K562 (cell line): ENCODE results near the gene RHBDF2. TPM values are rescaled to one million over a fixed set of nuclear protein-coding genes. Genes with fewer than 3 reads are reported as not detected.
A peak's percentile ranks its signal among the peaks of the same experiment; 100 is the strongest.

Source experiments
- ETS1 ChIP-seq: conservative IDR thresholded peaks from 2 replicates; pipeline ENCODE4 v1.6.1; 2011; ENCODE audit warnings: low read depth, mild to moderate bottlenecking, low read length; ENCODE audit not compliant: control insufficient read depth
- FOXK1 ChIP-seq: sonication (generic); formaldehyde crosslinking; IDR thresholded peaks from 2 replicates; pipeline ENCODE4 v1.8.0; 2022; ENCODE audit warnings: missing genetic modification reagents, mild to moderate bottlenecking, borderline replicate concordance
- ILK ChIP-seq: fragments of 450-650 bp; IDR thresholded peaks from 2 replicates; pipeline ENCODE4 v1.6.1; 2016; ENCODE audit warnings: missing genetic modification characterization, low read depth, mild to moderate bottlenecking, missing compliant biosample characterization, moderate library complexity, borderline replicate concordance
- MAX ChIP-seq: sonication (generic); formaldehyde crosslinking; IDR thresholded peaks from 2 replicates; pipeline ENCODE4 v1.9.0; 2022; ENCODE audit warnings: mild to moderate bottlenecking, missing genetic modification reagents
- MITF ChIP-seq: IDR thresholded peaks from 2 replicates; pipeline ENCODE4 v1.6.1; 2014; ENCODE audit warnings: antibody characterized with exemption
- MTA2 ChIP-seq: fragments of 450-650 bp; IDR thresholded peaks from 2 replicates; pipeline ENCODE4 v1.6.1; 2016; ENCODE audit warnings: low read depth
- MXD1 ChIP-seq: fragments of 250-450 bp; sonication (Bioruptor Pico); IDR thresholded peaks from 2 replicates; pipeline ENCODE4 v1.8.0; 2021; ENCODE audit warnings: borderline replicate concordance, mild to moderate bottlenecking, moderate library complexity; ENCODE audit not compliant: poor library complexity, severe bottlenecking
- PYGO2 ChIP-seq: fragments of 450-650 bp; IDR thresholded peaks from 2 replicates; pipeline ENCODE4 v1.6.1; 2016; ENCODE audit warnings: mild to moderate bottlenecking, missing genetic modification characterization, moderate library complexity, missing compliant biosample characterization
- USF2 ChIP-seq: sonication (generic); formaldehyde crosslinking; IDR thresholded peaks from 2 replicates; pipeline ENCODE4 v1.5.0; 2020; ENCODE audit warnings: missing genetic modification reagents
- ZNF277 ChIP-seq: fragments of 250-450 bp; sonication (Bioruptor Pico); IDR thresholded peaks from 2 replicates; pipeline ENCODE4 v1.8.0; 2022; ENCODE audit warnings: inconsistent platforms, mild to moderate bottlenecking, moderate library complexity, borderline replicate concordance
- ZNF280B ChIP-seq: fragments of 250-450 bp; sonication (Bioruptor Pico); IDR thresholded peaks from 2 replicates; pipeline ENCODE4 v1.5.1; 2021; ENCODE audit warnings: mild to moderate bottlenecking
- ZNF609 ChIP-seq: sonication (generic); formaldehyde crosslinking; IDR thresholded peaks from 2 replicates; pipeline ENCODE4 v1.8.1; 2023; ENCODE audit warnings: missing genetic modification reagents, mild to moderate bottlenecking, borderline replicate concordance
- polyA plus RNA-seq, 8 experiments: library from polyadenylated mRNA; depleted of rRNA in 4 of 8; stranded (reverse) in 5 of 8; unstranded in 3 of 8; fragments of >200 nt; fragmentation: Nextera tagmentation in 2 of 8; fragmentation: Illumina TruSeq in 1 of 8; extraction: Ambion mirVana in 2 of 8; extraction: Trizol in 1 of 8; gene quantifications; 2 replicates each; pipeline versions ENCODE4 v1.2.1 to v1.2.3, GENCODE V29; 2011 to 2014; ENCODE audit warnings: inconsistent platforms in 1 of 8, missing spikeins in 1 of 8
- total RNA-seq, 7 experiments: library from RNA; depleted of rRNA in 6 of 7; stranded (reverse); fragments of >200 nt in 6 of 7; fragmentation: Illumina TruSeq in 2 of 7; extraction: Trizol in 2 of 7; gene quantifications; 2 replicates each; pipeline versions ENCODE4 v1.2.1 to v1.2.3, GENCODE V29; 2011 to 2021; ENCODE audit warnings: low replicate concordance in 1 of 7

Gene RHBDF2
- total and polyA plus RNA-seq, 9 of the 15 experiments (the other 6 are each of a cell fraction or from before 2014, with no cell fraction given), result 0.04 to 2.8 (median 1.1) TPM

GRCh38 chr17:76501018-76501826 lies at the start of gene RHBDF2 (continued):
- TF ChIP-seq MXD1 (CRISPR knock-in tag) (no peak), MITF (no peak), FOXK1 (CRISPR knock-in tag) (no peak), MAX (peak; percentile 63), USF2 (CRISPR knock-in tag) (0 out of 2 replicates have a peak, but pooled peaks have one; percentile 9), ETS1 (peak; percentile 68; the same call in 1 of the 2 replicates), ZNF609 (CRISPR knock-in tag) (no peak), ZNF277 (CRISPR knock-in tag) (no peak), ZNF280B (CRISPR knock-in tag) (no peak), PYGO2 (tag) (no peak), ILK (no peak), MTA2 (no peak)
